Neural progenitor cell (in vitro differentiated cells): ENCODE measurements around the gene ROR2. TPM values are rescaled to one million over a fixed set of nuclear protein-coding genes. Genes with fewer than 3 reads are reported as not detected.

ENCODE experiments used
- DNase-seq: peaks from one replicate; pipeline ENCODE4 v3.0.0-alpha.2; 2016; ENCODE audit warnings: low spot score
- H2AFZ ChIP-seq: fragments of 200-600 bp; sonication (generic); replicated peaks from 2 replicates; pipeline ENCODE4 v1.6.1; 2016; ENCODE audit warnings: antibody characterized with exemption
- H3F3A ChIP-seq: fragments of 200-600 bp; sonication (generic); 2 replicates; pipeline ENCODE4 v1.6.1; 2016; ENCODE audit warnings: antibody characterized with exemption, low read depth
- H3K27ac ChIP-seq: fragments of 200-600 bp; sonication (generic); 2 replicates; pipeline ENCODE4 v1.5.1; 2016; ENCODE audit warnings: mild to moderate bottlenecking
- H3K27me3 ChIP-seq: fragments of 200-600 bp; sonication (generic); 2 replicates; pipeline ENCODE4 v1.6.1; 2016; ENCODE audit warnings: mild to moderate bottlenecking, moderate library complexity
- H3K36me3 ChIP-seq: fragments of 200-600 bp; sonication (generic); 2 replicates; pipeline ENCODE4 v1.5.1; 2016
- H3K4me1 ChIP-seq: fragments of 200-600 bp; sonication (generic); 2 replicates; pipeline ENCODE4 v1.6.1; 2016; ENCODE audit warnings: mixed run types
- H3K4me2 ChIP-seq: fragments of 200-600 bp; sonication (generic); 2 replicates; pipeline ENCODE4 v1.6.1; 2016
- H3K4me3 ChIP-seq: fragments of 200-600 bp; sonication (generic); 2 replicates; pipeline ENCODE4 v1.5.1; 2016
- H3K79me2 ChIP-seq: fragments of 200-600 bp; sonication (generic); 2 replicates; pipeline ENCODE4 v1.6.1; 2016; ENCODE audit warnings: low read depth
- H3K9ac ChIP-seq: fragments of 200-600 bp; sonication (generic); 2 replicates; pipeline ENCODE4 v1.6.1; 2016
- H3K9me3 ChIP-seq: fragments of 200-600 bp; sonication (generic); 2 replicates; pipeline ENCODE4 v1.5.1; 2016; ENCODE audit warnings: low read depth
- H4K20me1 ChIP-seq: fragments of 200-600 bp; sonication (generic); 2 replicates; pipeline ENCODE4 v1.6.1; 2016; ENCODE audit warnings: low read depth
- H3K27ac Mint-ChIP-seq: 3 replicates; pipeline ENCODE4 v1.8.0; 2021; ENCODE audit warnings: mixed read lengths
- H3K27me3 Mint-ChIP-seq: 2 replicates; pipeline ENCODE4 v1.8.0; 2022; ENCODE audit warnings: low read depth, mild to moderate bottlenecking, inconsistent platforms, moderate library complexity, mixed read lengths; ENCODE audit not compliant: insufficient read depth
- H3K36me3 Mint-ChIP-seq: 3 replicates; pipeline ENCODE4 v1.8.0; 2021; ENCODE audit warnings: mixed read lengths
- H3K4me1 Mint-ChIP-seq: 3 replicates; pipeline ENCODE4 v1.8.0; 2021; ENCODE audit warnings: mixed read lengths
- H3K4me3 Mint-ChIP-seq: 3 replicates; pipeline ENCODE4 v1.8.0; 2021; ENCODE audit warnings: mild to moderate bottlenecking, moderate library complexity, mixed read lengths
- H3K9me3 Mint-ChIP-seq: 3 replicates; pipeline ENCODE4 v1.8.0; 2020; ENCODE audit warnings: mixed read lengths
- CTCF ChIP-seq: fragments of 200-600 bp; sonication (generic); IDR thresholded peaks from 2 replicates; pipeline ENCODE4 v1.5.1; 2017; ENCODE audit warnings: antibody characterized with exemption, mild to moderate bottlenecking
- EZH2 ChIP-seq: fragments of 200-600 bp; sonication (generic); IDR thresholded peaks from 2 replicates; pipeline ENCODE4 v1.6.1; 2017; ENCODE audit warnings: antibody characterized with exemption, mild to moderate bottlenecking, moderate library complexity
- EZH2phosphoT487 ChIP-seq: fragments of 200-600 bp; sonication (generic); IDR thresholded peaks from 2 replicates; pipeline ENCODE4 v1.6.1; 2017; ENCODE audit warnings: antibody characterized with exemption
- total RNA-seq: library from RNA; depleted of rRNA; stranded (reverse); fragments of >200 nt; gene quantifications from 2 replicates; pipeline ENCODE4 v1.2.3, GENCODE V29; 2015; ENCODE audit warnings: low replicate concordance

The ROR2 gene
- total RNA-seq, 1 donor from 2014 or later: 20.1 TPM

GRCh38 chr9:91734371-91734981 lies 215.6 kb downstream of the ROR2 start:
- H3K4me3 ChIP-seq: no peak overlapping the region
- no peak overlapping the region for H3K4me3 Mint-ChIP-seq
- H3K36me3 ChIP-seq: no peaks in the 10 kb centered on the region
- no peaks in the 10 kb centered on the region for H3K27me3 ChIP-seq
- H4K20me1 ChIP-seq: peaks cover 13% of the 10 kb centered on the region
- H3K36me3 Mint-ChIP-seq: peaks cover 12% of the 10 kb centered on the region
- H3K9ac ChIP-seq: no peak overlapping the region
- no peaks in the 10 kb centered on the region for H3K4me1 ChIP-seq
- TF ChIP-seq EZH2phosphoT487 (no peak), CTCF (peak; percentile 98)
- no peaks in the 10 kb centered on the region for H3K9me3 ChIP-seq
- H2AFZ ChIP-seq: no peak overlapping the region
- no peaks in the 10 kb centered on the region for H3K4me1 Mint-ChIP-seq
- H3K27ac Mint-ChIP-seq: no peak overlapping the region
- peak; percentile 61 for DNase-seq
- no peaks in the 10 kb centered on the region for H3K79me2 ChIP-seq
- H3K9me3 Mint-ChIP-seq: no peaks in the 10 kb centered on the region
- H3K4me2 ChIP-seq: no peak overlapping the region
- H3K27ac ChIP-seq: no peak overlapping the region
- peaks cover 3% of the 10 kb centered on the region for H3K27me3 Mint-ChIP-seq
- H3F3A ChIP-seq: no peaks in the 10 kb centered on the region

GRCh38 chr9:91733006-91733624 lies 216.9 kb downstream of the ROR2 start:
- Mint-ChIP-seq H3K4me1 (no peaks in the 10 kb centered on the region), H3K9me3 (no peaks in the 10 kb centered on the region), H3K4me3 (no peak overlapping the region), H3K36me3 (peaks cover 12% of the 10 kb centered on the region), H3K27me3 (peaks cover 3% of the 10 kb centered on the region), H3K27ac (no peak overlapping the region)
- no peaks in the 10 kb centered on the region for H3K36me3 ChIP-seq
- H2AFZ ChIP-seq: no peak overlapping the region
- no peak overlapping the region for H3K27ac ChIP-seq
- DNase-seq: no peak
- no peaks in the 10 kb centered on the region for H3K9me3 ChIP-seq
- H3K4me3 ChIP-seq: no peak overlapping the region
- no peaks in the 10 kb centered on the region for H3K4me1 ChIP-seq
- H3K79me2 ChIP-seq: no peaks in the 10 kb centered on the region
- TF ChIP-seq EZH2: no peak
- no peak for TF ChIP-seq CTCF
- no peak for TF ChIP-seq EZH2phosphoT487
- H4K20me1 ChIP-seq: peaks cover 13% of the 10 kb centered on the region
- no peaks in the 10 kb centered on the region for H3K27me3 ChIP-seq
- no peaks in the 10 kb centered on the region for H3F3A ChIP-seq
- no peak overlapping the region for H3K4me2 ChIP-seq
- no peak overlapping the region for H3K9ac ChIP-seq

- peaks cover 13% of the 10 kb centered on the region for H4K20me1 ChIP-seq
Observed at GRCh38 chr9:91732187-91733005, 217.6 kb downstream of the ROR2 start.

More at GRCh38 chr9:91732187-91733005, 217.6 kb downstream of the ROR2 start:
- Mint-ChIP-seq H3K27me3 (peaks cover 3% of the 10 kb centered on the region), H3K9me3 (no peaks in the 10 kb centered on the region), H3K4me3 (no peak overlapping the region), H3K36me3 (peaks cover 12% of the 10 kb centered on the region), H3K27ac (no peak overlapping the region), H3K4me1 (no peaks in the 10 kb centered on the region)
- Histone ChIP-seq H3K4me3 (no peak overlapping the region), H2AFZ (no peak overlapping the region), H3K4me2 (no peak overlapping the region), H3K27ac (no peak overlapping the region), H3K9ac (no peak overlapping the region), H3K79me2 (no peaks in the 10 kb centered on the region), H3K9me3 (no peaks in the 10 kb centered on the region), H3K27me3 (no peaks in the 10 kb centered on the region), H3K36me3 (no peaks in the 10 kb centered on the region), H3K4me1 (no peaks in the 10 kb centered on the region), H3F3A (peaks cover 2% of the 10 kb centered on the region)
- no peak for DNase-seq
- no peak for TF ChIP-seq CTCF
- TF ChIP-seq EZH2phosphoT487: no peak
- no peak for TF ChIP-seq EZH2
